Cardiac fibroblast (primary cell): ENCODE results near the gene IPO7.

Experiments used
- DNase-seq, 2 donors: peaks; one replicate each; pipeline versions ENCODE4 v3.0.0 to v3.0.0-alpha.2; 2010; ENCODE audit warnings: low read depth in 2 of 2
- H3K4me3 ChIP-seq, 2 donors: replicated peaks in 1 of 2; 1 replicate in 1 of 2; 2 replicates in 1 of 2; pipeline ENCODE4 v1.5.1; 2011; ENCODE audit warnings: low read depth in 2 of 2, low read length in 2 of 2, mild to moderate bottlenecking in 2 of 2, moderate library complexity in 1 of 2
- CTCF ChIP-seq: IDR thresholded peaks from one replicate; pipeline ENCODE4 v1.5.1; 2011; ENCODE audit warnings: low read depth, mild to moderate bottlenecking, low read length, inconsistent platforms

The IPO7 gene

GRCh38 chr11:9362393-9362863 is 22.0 kb upstream of the IPO7 start:
- DNase-seq: peak in 1 of 2 donors; percentile 29
- no peak for TF ChIP-seq CTCF

GRCh38 chr11:9363954-9364912 is 20.2 kb upstream of the IPO7 start:
- TF ChIP-seq CTCF: no peak
- peak overlapping the region; percentile 30 to 32 for H3K4me3 ChIP-seq

More at GRCh38 chr11:9362393-9362863, 22.0 kb upstream of the IPO7 start:
- H3K4me3 ChIP-seq: no peak overlapping the region

GRCh38 chr11:9367551-9367950 is 16.9 kb upstream of the IPO7 start:
- no peak for TF ChIP-seq CTCF

More at GRCh38 chr11:9363954-9364912, 20.2 kb upstream of the IPO7 start:
- DNase-seq: peak; percentile 97 to 98

GRCh38 chr11:9377036-9377435 is 7.4 kb upstream of the IPO7 start:
- no peak overlapping the region for H3K4me3 ChIP-seq
- no peak for DNase-seq
- no peak for TF ChIP-seq CTCF

More at GRCh38 chr11:9367551-9367950, 16.9 kb upstream of the IPO7 start:
- DNase-seq: peak; percentile 34 to 70
- H3K4me3 ChIP-seq: no peak overlapping the region

GRCh38 chr11:9379041-9379440 is 5.4 kb upstream of the IPO7 start:
- H3K4me3 ChIP-seq: no peak overlapping the region
- TF ChIP-seq CTCF: no peak
- no peak for DNase-seq

- DNase-seq: no peak
- TF ChIP-seq CTCF: no peak
- H3K4me3 ChIP-seq: no peak overlapping the region
These were observed 3.7 kb upstream of the IPO7 start for GRCh38 chr11:9380773-9381172.
